ENCODE results near the gene EIF4A2. TPM values are rescaled to one million over a fixed set of nuclear protein-coding genes. Genes with fewer than 3 reads are reported as not detected.

The EIF4A2 gene
- total and polyA plus RNA-seq, 2 of the 13 experiments (the other 11 are each of a cell fraction or from before 2014, with no cell fraction given) = 480 to 596 TPM

DNA sequence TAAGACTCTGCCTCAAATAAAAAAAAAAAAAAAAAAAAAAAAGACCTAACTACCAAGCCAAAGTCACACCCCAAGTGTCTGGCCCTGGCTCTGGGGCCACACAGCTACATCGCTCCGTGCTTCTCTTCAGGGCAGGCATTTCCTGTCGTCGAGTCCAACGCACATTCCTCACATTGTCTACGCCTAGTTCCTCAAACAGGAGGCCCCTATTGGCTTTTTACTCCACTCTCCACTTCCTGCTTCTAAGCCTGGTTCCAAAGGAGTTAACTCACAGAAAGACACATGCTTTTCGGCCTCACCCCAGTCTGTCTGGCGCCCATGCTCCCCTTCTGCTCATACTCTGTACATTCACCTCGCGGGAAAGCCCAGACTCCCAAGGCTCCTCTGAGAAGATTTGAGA is 37.4 kb upstream of the EIF4A2 start (continued):
- TF ChIP-seq HDAC2 (CRISPR knock-in tag; IDR thresholded peaks at IDR 0.05) = peak; percentile 50; the same call in 1 of the 2 replicates
- TF ChIP-seq TCF7L2 (IDR thresholded peaks at IDR 0.05; ENCODE audit: low read depth, low read length) = no peak
- peak; percentile 34; the same call in 1 of the 2 replicates for TF ChIP-seq KMT2A (CRISPR knock-in tag; IDR thresholded peaks at IDR 0.05)
- TF ChIP-seq, protein P1, sequence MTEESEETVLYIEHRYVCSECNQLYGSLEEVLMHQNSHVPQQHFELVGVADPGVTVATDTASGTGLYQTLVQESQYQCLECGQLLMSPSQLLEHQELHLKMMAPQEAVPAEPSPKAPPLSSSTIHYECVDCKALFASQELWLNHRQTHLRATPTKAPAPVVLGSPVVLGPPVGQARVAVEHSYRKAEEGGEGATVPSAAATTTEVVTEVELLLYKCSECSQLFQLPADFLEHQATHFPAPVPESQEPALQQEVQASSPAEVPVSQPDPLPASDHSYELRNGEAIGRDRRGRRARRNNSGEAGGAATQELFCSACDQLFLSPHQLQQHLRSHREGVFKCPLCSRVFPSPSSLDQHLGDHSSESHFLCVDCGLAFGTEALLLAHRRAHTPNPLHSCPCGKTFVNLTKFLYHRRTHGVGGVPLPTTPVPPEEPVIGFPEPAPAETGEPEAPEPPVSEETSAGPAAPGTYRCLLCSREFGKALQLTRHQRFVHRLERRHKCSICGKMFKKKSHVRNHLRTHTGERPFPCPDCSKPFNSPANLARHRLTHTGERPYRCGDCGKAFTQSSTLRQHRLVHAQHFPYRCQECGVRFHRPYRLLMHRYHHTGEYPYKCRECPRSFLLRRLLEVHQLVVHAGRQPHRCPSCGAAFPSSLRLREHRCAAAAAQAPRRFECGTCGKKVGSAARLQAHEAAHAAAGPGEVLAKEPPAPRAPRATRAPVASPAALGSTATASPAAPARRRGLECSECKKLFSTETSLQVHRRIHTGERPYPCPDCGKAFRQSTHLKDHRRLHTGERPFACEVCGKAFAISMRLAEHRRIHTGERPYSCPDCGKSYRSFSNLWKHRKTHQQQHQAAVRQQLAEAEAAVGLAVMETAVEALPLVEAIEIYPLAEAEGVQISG (CRISPR knock-in tag; IDR thresholded peaks at IDR 0.05) = peak; percentile 43; the same call in 1 of the 2 replicates
- peak; percentile 44; the same call in 1 of the 2 replicates for TF ChIP-seq TAF1 (CRISPR knock-in tag; IDR thresholded peaks at IDR 0.05)
- TF ChIP-seq, protein P2, sequence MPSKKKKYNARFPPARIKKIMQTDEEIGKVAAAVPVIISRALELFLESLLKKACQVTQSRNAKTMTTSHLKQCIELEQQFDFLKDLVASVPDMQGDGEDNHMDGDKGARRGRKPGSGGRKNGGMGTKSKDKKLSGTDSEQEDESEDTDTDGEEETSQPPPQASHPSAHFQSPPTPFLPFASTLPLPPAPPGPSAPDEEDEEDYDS (CRISPR knock-in tag; IDR thresholded peaks at IDR 0.05) = peak; percentile 75
- 0 out of 2 replicates have a peak, but pooled peaks have one; percentile 25 for TF ChIP-seq KLF6 (CRISPR knock-in tag; IDR thresholded peaks at IDR 0.05)
- TF ChIP-seq, protein P3, sequence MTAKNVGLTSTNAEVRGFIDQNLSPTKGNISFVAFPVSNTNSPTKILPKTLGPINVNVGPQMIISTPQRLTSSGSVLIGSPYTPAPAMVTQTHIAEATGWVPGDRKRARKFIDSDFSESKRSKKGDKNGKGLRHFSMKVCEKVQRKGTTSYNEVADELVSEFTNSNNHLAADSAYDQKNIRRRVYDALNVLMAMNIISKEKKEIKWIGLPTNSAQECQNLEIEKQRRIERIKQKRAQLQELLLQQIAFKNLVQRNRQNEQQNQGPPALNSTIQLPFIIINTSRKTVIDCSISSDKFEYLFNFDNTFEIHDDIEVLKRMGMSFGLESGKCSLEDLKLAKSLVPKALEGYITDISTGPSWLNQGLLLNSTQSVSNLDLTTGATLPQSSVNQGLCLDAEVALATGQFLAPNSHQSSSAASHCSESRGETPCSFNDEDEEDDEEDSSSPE (CRISPR knock-in tag; IDR thresholded peaks at IDR 0.05) = peak; percentile 47
- TF ChIP-seq CBX5 (CRISPR knock-in tag; IDR thresholded peaks at IDR 0.05; ENCODE audit: borderline replicate concordance) = no peak
- no peak for TF ChIP-seq HNF4A (CRISPR knock-in tag; IDR thresholded peaks at IDR 0.05)
- TF ChIP-seq, protein P4, sequence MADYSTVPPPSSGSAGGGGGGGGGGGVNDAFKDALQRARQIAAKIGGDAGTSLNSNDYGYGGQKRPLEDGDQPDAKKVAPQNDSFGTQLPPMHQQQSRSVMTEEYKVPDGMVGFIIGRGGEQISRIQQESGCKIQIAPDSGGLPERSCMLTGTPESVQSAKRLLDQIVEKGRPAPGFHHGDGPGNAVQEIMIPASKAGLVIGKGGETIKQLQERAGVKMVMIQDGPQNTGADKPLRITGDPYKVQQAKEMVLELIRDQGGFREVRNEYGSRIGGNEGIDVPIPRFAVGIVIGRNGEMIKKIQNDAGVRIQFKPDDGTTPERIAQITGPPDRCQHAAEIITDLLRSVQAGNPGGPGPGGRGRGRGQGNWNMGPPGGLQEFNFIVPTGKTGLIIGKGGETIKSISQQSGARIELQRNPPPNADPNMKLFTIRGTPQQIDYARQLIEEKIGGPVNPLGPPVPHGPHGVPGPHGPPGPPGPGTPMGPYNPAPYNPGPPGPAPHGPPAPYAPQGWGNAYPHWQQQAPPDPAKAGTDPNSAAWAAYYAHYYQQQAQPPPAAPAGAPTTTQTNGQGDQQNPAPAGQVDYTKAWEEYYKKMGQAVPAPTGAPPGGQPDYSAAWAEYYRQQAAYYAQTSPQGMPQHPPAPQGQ (CRISPR knock-in tag; IDR thresholded peaks at IDR 0.05; ENCODE audit: borderline replicate concordance) = no peak
- TF ChIP-seq ESRRA (CRISPR knock-in tag; IDR thresholded peaks at IDR 0.05; ENCODE audit: low read depth) = peak; percentile 35; the same call in 1 of the 2 replicates
- peak; percentile 67 for TF ChIP-seq SP4 (CRISPR knock-in tag; IDR thresholded peaks at IDR 0.05)
- TF ChIP-seq, protein P5, sequence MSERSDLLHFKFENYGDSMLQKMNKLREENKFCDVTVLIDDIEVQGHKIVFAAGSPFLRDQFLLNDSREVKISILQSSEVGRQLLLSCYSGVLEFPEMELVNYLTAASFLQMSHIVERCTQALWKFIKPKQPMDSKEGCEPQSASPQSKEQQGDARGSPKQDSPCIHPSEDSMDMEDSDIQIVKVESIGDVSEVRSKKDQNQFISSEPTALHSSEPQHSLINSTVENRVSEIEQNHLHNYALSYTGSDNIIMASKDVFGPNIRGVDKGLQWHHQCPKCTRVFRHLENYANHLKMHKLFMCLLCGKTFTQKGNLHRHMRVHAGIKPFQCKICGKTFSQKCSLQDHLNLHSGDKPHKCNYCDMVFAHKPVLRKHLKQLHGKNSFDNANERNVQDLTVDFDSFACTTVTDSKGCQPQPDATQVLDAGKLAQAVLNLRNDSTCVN (CRISPR knock-in tag; IDR thresholded peaks at IDR 0.05; ENCODE audit: borderline replicate concordance) = 0 out of 2 replicates have a peak, but pooled peaks have one; percentile 38
- TF ChIP-seq, protein P6, sequence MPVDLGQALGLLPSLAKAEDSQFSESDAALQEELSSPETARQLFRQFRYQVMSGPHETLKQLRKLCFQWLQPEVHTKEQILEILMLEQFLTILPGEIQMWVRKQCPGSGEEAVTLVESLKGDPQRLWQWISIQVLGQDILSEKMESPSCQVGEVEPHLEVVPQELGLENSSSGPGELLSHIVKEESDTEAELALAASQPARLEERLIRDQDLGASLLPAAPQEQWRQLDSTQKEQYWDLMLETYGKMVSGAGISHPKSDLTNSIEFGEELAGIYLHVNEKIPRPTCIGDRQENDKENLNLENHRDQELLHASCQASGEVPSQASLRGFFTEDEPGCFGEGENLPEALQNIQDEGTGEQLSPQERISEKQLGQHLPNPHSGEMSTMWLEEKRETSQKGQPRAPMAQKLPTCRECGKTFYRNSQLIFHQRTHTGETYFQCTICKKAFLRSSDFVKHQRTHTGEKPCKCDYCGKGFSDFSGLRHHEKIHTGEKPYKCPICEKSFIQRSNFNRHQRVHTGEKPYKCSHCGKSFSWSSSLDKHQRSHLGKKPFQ (CRISPR knock-in tag; IDR thresholded peaks at IDR 0.05; ENCODE audit: insufficient replicate concordance) = peak; percentile 54
- peak; percentile 88 for TF ChIP-seq MED1 (CRISPR knock-in tag; IDR thresholded peaks at IDR 0.05)
- no peak for TF ChIP-seq ZNF562 (CRISPR knock-in tag; IDR thresholded peaks at IDR 0.05; ENCODE audit: borderline replicate concordance)
- TF ChIP-seq, protein P7, sequence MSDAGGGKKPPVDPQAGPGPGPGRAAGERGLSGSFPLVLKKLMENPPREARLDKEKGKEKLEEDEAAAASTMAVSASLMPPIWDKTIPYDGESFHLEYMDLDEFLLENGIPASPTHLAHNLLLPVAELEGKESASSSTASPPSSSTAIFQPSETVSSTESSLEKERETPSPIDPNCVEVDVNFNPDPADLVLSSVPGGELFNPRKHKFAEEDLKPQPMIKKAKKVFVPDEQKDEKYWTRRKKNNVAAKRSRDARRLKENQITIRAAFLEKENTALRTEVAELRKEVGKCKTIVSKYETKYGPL (CRISPR knock-in tag; IDR thresholded peaks at IDR 0.05) = no peak
- peak; percentile 99 for TF ChIP-seq ELF3 (CRISPR knock-in tag; IDR thresholded peaks at IDR 0.05)
- 0 out of 2 replicates have a peak, but pooled peaks have one; percentile 38 for TF ChIP-seq KMT2B (CRISPR knock-in tag; IDR thresholded peaks at IDR 0.05)
- no peak for TF ChIP-seq RARG (CRISPR knock-in tag; IDR thresholded peaks at IDR 0.05; ENCODE audit: low read depth)
